ENCODE results near the gene IGF2R.

The IGF2R gene

DNA sequence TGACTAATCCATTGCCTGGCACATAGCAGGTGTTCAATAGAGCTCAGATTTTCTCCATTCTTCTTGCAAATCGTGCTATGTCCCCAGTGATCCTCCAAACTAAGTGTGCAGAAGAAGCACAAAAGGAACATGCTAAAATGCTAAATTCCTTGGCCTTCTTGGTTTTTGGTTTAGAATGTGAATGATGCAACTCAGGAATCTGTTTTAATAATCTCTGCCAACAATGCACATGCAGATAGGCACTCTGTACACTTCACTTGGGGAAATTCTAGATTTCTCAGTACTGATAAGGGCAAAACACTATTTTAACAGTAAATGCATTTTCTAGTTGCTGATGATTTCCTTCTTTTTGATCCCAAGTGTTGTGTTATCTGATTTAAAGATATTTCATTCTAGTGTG is 188.0 kb downstream of the IGF2R start:
- DNase-seq = no peak

DNA sequence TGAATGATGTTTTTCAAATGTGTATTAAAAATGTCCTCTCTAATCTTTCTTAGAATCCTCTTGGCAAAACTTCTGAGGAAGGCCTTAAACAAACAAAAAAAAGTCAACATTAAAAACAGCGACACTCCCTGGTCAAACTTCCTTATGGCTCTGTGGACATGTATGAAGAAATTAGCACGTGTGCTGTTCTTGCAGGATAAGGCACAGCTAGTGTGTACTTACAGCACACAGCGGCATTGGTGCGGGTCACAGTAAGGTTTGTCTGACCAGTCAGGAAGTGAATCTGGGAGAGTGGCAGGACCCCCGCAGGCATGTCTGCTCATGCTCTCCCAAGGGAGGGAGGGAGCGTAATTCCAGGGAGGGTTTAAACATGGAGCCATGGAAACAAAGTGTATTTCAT is 191.6 kb downstream of the IGF2R start:
- no peak for DNase-seq

Data from NCI-H2029 treated with DMSO at 0.1 percent for 48 hours (cell line).